ENCODE measurements around the gene ALDH8A1. TPM values are rescaled to one million over a fixed set of nuclear protein-coding genes. Genes with fewer than 3 reads are reported as not detected.

The ALDH8A1 gene
- total RNA-seq, 1 experiment from 2014 or later, result 0.17 TPM

- no peak for DNase-seq
- Histone ChIP-seq H3K4me3 (ENCODE audit: insufficient read depth, low read depth, low read length) (no peak overlapping the region), H3K27me3 (ENCODE audit: control insufficient read depth, insufficient read depth, low read length) (no peaks in the 10 kb centered on the region), H3K36me3 (replicated peaks; ENCODE audit: control insufficient read depth, insufficient read depth, low read length) (no peaks in the 10 kb centered on the region)
Measured at GRCh38 chr6:134937426-134937825, 12.5 kb downstream of the ALDH8A1 start.

- no peaks in the 10 kb centered on the region for H3K36me3 ChIP-seq (replicated peaks; ENCODE audit: control insufficient read depth, insufficient read depth, low read length)
- H3K27me3 ChIP-seq (ENCODE audit: control insufficient read depth, insufficient read depth, low read length), result no peaks in the 10 kb centered on the region
- no peak overlapping the region for H3K4me3 ChIP-seq (ENCODE audit: insufficient read depth, low read depth, low read length)
- no peak for DNase-seq
Measured at GRCh38 chr6:134936931-134937330, 13.0 kb downstream of the ALDH8A1 start.

GRCh38 chr6:134936476-134936875, 13.4 kb downstream of the ALDH8A1 start:
- no peak overlapping the region for H3K4me3 ChIP-seq (ENCODE audit: insufficient read depth, low read depth, low read length)
- no peaks in the 10 kb centered on the region for H3K36me3 ChIP-seq (replicated peaks; ENCODE audit: control insufficient read depth, insufficient read depth, low read length)
- no peak for DNase-seq
- no peaks in the 10 kb centered on the region for H3K27me3 ChIP-seq (ENCODE audit: control insufficient read depth, insufficient read depth, low read length)

GRCh38 chr6:134934793-134935485, 15.0 kb downstream of the ALDH8A1 start:
- Histone ChIP-seq H3K27me3 (ENCODE audit: control insufficient read depth, insufficient read depth, low read length) (no peaks in the 10 kb centered on the region), H3K4me3 (ENCODE audit: insufficient read depth, low read depth, low read length) (no peak overlapping the region)
- DNase-seq, result no peak

GRCh38 chr6:134932535-134933470, 17.1 kb downstream of the ALDH8A1 start:
- H3K36me3 ChIP-seq (replicated peaks; ENCODE audit: control insufficient read depth, insufficient read depth, low read length), result no peaks in the 10 kb centered on the region
- DNase-seq, result no peak
- no peak overlapping the region for H3K4me3 ChIP-seq (ENCODE audit: insufficient read depth, low read depth, low read length)

More at GRCh38 chr6:134934793-134935485, 15.0 kb downstream of the ALDH8A1 start:
- no peaks in the 10 kb centered on the region for H3K36me3 ChIP-seq (replicated peaks; ENCODE audit: control insufficient read depth, insufficient read depth, low read length)

GRCh38 chr6:134932098-134932497, 17.8 kb downstream of the ALDH8A1 start:
- H3K4me3 ChIP-seq (ENCODE audit: insufficient read depth, low read depth, low read length), result no peak overlapping the region
- no peak for DNase-seq
- H3K27me3 ChIP-seq (ENCODE audit: control insufficient read depth, insufficient read depth, low read length), result no peaks in the 10 kb centered on the region
- H3K36me3 ChIP-seq (replicated peaks; ENCODE audit: control insufficient read depth, insufficient read depth, low read length), result no peaks in the 10 kb centered on the region

More at GRCh38 chr6:134932535-134933470, 17.1 kb downstream of the ALDH8A1 start:
- no peaks in the 10 kb centered on the region for H3K27me3 ChIP-seq (ENCODE audit: control insufficient read depth, insufficient read depth, low read length)

- no peaks in the 10 kb centered on the region for H3K27me3 ChIP-seq (ENCODE audit: control insufficient read depth, insufficient read depth, low read length)
- no peak overlapping the region for H3K4me3 ChIP-seq (ENCODE audit: insufficient read depth, low read depth, low read length)
- no peaks in the 10 kb centered on the region for H3K36me3 ChIP-seq (replicated peaks; ENCODE audit: control insufficient read depth, insufficient read depth, low read length)
- no peak for DNase-seq
Measured at GRCh38 chr6:134930463-134930862, 19.4 kb downstream of the ALDH8A1 start.

GRCh38 chr6:134928151-134928900, 21.6 kb downstream of the ALDH8A1 start:
- no peaks in the 10 kb centered on the region for H3K36me3 ChIP-seq (replicated peaks; ENCODE audit: control insufficient read depth, insufficient read depth, low read length)
- H3K4me3 ChIP-seq (ENCODE audit: insufficient read depth, low read depth, low read length), result no peak overlapping the region
- no peaks in the 10 kb centered on the region for H3K27me3 ChIP-seq (ENCODE audit: control insufficient read depth, insufficient read depth, low read length)
- no peak for DNase-seq

- H3K36me3 ChIP-seq (replicated peaks; ENCODE audit: control insufficient read depth, insufficient read depth, low read length), result no peaks in the 10 kb centered on the region
- no peak for DNase-seq
- no peaks in the 10 kb centered on the region for H3K27me3 ChIP-seq (ENCODE audit: control insufficient read depth, insufficient read depth, low read length)
- no peak overlapping the region for H3K4me3 ChIP-seq (ENCODE audit: insufficient read depth, low read depth, low read length)
Measured at GRCh38 chr6:134925800-134926199, 24.1 kb downstream of the ALDH8A1 start.

- DNase-seq, result no peak
- H3K4me3 ChIP-seq (ENCODE audit: insufficient read depth, low read depth, low read length), result no peak overlapping the region
- H3K27me3 ChIP-seq (ENCODE audit: control insufficient read depth, insufficient read depth, low read length), result no peaks in the 10 kb centered on the region
- H3K36me3 ChIP-seq (replicated peaks; ENCODE audit: control insufficient read depth, insufficient read depth, low read length), result no peaks in the 10 kb centered on the region
Measured at GRCh38 chr6:134921721-134922261, 28.1 kb downstream of the ALDH8A1 start.

GRCh38 chr6:134921276-134921675, 28.6 kb downstream of the ALDH8A1 start:
- H3K27me3 ChIP-seq (ENCODE audit: control insufficient read depth, insufficient read depth, low read length), result no peaks in the 10 kb centered on the region
- no peak overlapping the region for H3K4me3 ChIP-seq (ENCODE audit: insufficient read depth, low read depth, low read length)
- DNase-seq, result no peak
- no peaks in the 10 kb centered on the region for H3K36me3 ChIP-seq (replicated peaks; ENCODE audit: control insufficient read depth, insufficient read depth, low read length)

GRCh38 chr6:134920422-134920821, 29.5 kb downstream of the ALDH8A1 start:
- H3K27me3 ChIP-seq (ENCODE audit: control insufficient read depth, insufficient read depth, low read length), result no peaks in the 10 kb centered on the region
- no peaks in the 10 kb centered on the region for H3K36me3 ChIP-seq (replicated peaks; ENCODE audit: control insufficient read depth, insufficient read depth, low read length)
- DNase-seq, result no peak
- no peak overlapping the region for H3K4me3 ChIP-seq (ENCODE audit: insufficient read depth, low read depth, low read length)

GRCh38 chr6:134918418-134918961, 31.4 kb downstream of the ALDH8A1 start:
- Histone ChIP-seq H3K27me3 (ENCODE audit: control insufficient read depth, insufficient read depth, low read length) (no peaks in the 10 kb centered on the region), H3K36me3 (replicated peaks; ENCODE audit: control insufficient read depth, insufficient read depth, low read length) (no peaks in the 10 kb centered on the region), H3K4me3 (ENCODE audit: insufficient read depth, low read depth, low read length) (no peak overlapping the region)
- DNase-seq, result no peak

- Histone ChIP-seq H3K27me3 (ENCODE audit: control insufficient read depth, insufficient read depth, low read length) (no peaks in the 10 kb centered on the region), H3K36me3 (replicated peaks; ENCODE audit: control insufficient read depth, insufficient read depth, low read length) (no peaks in the 10 kb centered on the region), H3K4me3 (ENCODE audit: insufficient read depth, low read depth, low read length) (no peak overlapping the region)
- no peak for DNase-seq
Measured at GRCh38 chr6:134911547-134911946, 38.4 kb downstream of the ALDH8A1 start.

Measured in H7 (cell line).